Left forelimb (tissue), 1 donor: Measurements from ENCODE around the gene B3GNT9.
A peak's percentile ranks its signal among the peaks of the same experiment; 100 is the strongest.

Source experiments
- DNase-seq: peaks from one replicate; pipeline ENCODE4 v3.0.0-alpha.2; 2018; ENCODE audit warnings: low spot score

Gene B3GNT9, protein sequence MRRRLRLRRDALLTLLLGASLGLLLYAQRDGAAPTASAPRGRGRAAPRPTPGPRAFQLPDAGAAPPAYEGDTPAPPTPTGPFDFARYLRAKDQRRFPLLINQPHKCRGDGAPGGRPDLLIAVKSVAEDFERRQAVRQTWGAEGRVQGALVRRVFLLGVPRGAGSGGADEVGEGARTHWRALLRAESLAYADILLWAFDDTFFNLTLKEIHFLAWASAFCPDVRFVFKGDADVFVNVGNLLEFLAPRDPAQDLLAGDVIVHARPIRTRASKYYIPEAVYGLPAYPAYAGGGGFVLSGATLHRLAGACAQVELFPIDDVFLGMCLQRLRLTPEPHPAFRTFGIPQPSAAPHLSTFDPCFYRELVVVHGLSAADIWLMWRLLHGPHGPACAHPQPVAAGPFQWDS

GRCh38 chr16:67150833-67151396 is at the start of gene B3GNT9:
TSS of gene B3GNT9 (minus strand) at chr16:67150998. CDS start at chr16:67150485, 513 bp downstream.
- peak; percentile 91 for DNase-seq

DNA sequence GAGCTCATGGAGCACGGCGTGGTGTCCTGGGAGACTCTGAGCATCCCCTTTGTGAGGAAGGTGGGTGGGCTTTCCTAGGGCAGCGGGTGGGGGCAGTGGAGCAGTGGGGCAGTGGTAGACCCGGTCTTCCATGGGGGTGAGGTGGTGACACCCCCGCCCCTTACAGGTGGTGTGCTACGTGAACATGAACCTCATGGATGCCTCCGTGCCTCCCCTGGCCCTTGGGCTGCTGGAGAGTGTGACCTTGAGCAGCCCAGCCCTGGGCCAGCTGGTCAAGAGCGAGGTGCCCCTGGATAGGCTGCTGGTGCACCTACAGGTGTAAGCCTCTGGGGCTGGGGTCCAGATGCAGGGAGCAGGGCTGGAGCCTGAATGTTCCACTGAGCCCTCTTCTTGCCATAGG is 49.7 kb upstream of the B3GNT9 start:
- DNase-seq: no peak

GRCh38 chr16:67199808-67200198 is 49.0 kb upstream of the B3GNT9 start:
- no peak for DNase-seq

DNA sequence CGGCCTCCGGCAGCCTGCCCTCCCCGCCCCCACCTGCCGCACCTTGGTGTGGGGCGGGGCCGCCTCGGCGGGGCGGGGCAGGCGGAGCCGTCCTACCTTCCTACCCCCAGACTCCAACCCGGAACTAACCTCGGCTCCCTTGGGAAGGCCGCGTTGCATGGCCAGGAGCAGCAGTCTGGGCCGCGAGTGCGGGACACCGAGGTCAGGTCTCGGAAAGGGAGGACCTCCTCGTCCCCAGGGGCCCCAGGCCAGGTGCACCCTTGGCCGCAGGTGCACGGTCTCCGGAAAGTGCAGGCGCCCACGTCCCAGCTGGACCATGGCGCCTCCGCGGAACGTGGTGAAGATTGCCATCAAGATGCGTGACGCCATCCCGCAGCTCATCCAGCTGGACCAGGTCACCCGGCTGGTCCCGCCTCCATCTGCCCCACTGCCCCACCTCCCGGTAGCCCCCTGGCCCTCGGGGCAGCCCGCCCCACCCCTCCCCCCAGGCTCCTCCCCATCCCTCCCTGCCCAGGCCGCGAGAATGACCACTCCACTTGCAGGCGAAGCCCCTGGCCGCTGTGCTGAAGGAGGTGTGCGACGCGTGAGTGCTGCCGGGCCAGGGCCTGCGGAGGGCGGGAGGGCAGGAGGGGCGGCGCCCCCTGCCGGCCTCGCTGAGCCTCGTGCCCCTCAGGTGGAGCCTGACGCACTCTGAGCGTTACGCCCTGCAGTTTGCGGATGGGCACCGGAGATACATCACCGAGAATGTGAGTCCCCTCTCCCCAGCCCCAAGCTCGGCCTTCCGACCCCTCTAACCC is 48.4 kb upstream of the B3GNT9 start, which contains the start of gene ELMO3:
Gene ELMO3, plus strand, starts transcription at position 121 of the 797 bp plus-strand sequence. Its CDS starts 196 bp downstream, at position 317.
- DNase-seq: no peak

GRCh38 chr16:67198238-67198734 is 47.5 kb upstream of the B3GNT9 start:
- DNase-seq: no peak

DNA sequence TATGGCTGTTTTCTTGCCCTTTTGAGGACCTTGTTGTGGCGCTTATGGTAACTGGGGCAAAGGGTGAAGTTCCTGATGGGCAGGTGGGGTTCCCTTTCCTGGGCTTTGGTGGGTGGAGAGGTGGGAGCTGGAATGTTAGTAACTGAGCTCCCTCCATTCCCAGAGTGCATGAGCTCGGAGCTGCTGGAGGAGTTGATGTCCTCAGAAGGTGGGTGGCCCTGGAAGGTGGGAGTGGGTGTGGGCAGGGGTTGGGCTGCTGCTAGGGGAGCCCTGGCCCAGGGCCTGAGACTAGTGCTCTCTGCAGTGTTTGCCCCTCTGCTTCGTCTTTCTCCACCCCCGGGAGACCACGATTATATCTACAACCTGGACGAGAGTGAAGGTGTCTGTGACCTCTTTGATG is 46.9 kb upstream of the B3GNT9 start:
- no peak for DNase-seq

- no peak for DNase-seq
Observed at GRCh38 chr16:67196881-67197280, 46.1 kb upstream of the B3GNT9 start.

DNA sequence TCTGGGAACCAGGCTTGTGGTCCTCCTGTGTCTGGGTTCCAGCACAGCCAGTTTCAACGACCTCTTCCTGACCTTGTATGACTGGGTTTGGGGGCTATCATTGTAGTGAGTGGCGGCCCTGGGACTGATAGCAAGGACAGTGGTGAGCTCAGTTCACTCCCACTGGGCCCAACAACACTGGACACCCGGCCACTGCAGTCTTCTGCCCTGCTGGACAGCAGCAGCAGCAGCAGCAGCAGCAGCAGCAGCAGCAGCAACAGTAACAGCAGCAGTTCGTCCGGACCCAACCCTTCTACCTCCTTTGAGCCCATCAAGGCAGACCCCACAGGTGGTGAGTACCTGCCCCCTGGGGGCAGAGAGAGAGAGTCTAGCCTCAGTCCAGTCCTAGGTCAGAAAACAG is 44.9 kb upstream of the B3GNT9 start:
- DNase-seq: no peak

DNA sequence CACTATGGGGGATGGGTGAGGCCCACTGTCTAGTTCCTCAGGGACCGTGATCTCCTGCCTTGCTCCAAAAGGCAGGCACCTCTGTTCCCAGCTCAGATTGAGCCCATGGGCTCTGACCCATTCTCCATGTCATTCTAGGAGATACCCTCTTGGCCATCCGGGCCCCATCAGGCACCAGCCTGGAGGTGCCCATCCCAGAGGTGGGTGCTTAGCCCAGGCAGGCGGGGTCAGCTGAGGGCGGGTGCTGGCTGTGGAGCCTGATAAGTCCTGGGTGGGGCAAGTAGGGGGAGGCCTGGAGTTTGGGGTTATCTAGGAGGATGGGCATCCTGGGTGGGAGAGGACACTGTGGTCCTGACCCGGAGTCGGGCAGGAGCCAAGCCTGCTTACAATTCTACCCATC is 43.5 kb upstream of the B3GNT9 start:
- no peak for DNase-seq

- DNase-seq: no peak
Observed at GRCh38 chr16:67193536-67193935, 42.7 kb upstream of the B3GNT9 start.

GRCh38 chr16:67192781-67193361 is 42.1 kb upstream of the B3GNT9 start:
- DNase-seq: no peak

- peak; percentile 93 for DNase-seq
Observed at GRCh38 chr16:67191995-67192681, 41.3 kb upstream of the B3GNT9 start, which contains the start of gene E2F4. TSS of gene E2F4 (plus strand) at chr16:67192155. CDS start at chr16:67192228, 73 bp downstream.

DNA sequence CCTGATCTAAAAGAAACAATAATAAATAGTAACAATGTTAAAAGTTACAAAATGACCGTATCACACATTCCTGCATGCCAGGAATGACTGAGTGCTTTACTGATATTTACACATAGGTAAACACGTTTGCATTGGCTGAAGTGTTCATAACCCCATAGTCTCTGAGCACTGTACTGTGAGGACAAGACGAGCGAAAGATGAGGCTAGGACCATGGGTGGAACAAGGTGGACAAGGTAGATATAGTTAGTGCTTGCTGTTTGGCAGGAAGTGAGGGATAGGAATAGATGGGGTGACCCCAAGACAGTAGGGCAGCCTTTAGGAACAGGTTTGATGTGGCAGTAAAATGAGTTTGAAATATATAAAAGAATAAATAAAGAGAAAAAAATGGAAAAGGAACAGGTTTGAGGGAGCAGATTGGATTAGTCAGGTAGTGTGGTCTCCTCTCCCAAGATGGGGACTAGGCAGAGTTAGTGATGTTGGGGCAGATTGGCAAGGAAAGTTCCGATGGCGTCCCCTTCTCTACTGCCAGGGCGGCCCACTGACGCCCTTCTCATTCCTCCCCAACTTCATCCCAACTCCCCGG is 40.7 kb upstream of the B3GNT9 start:
- DNase-seq: no peak

GRCh38 chr16:67190448-67191399 is 39.9 kb upstream of the B3GNT9 start:
- DNase-seq: no peak

DNA sequence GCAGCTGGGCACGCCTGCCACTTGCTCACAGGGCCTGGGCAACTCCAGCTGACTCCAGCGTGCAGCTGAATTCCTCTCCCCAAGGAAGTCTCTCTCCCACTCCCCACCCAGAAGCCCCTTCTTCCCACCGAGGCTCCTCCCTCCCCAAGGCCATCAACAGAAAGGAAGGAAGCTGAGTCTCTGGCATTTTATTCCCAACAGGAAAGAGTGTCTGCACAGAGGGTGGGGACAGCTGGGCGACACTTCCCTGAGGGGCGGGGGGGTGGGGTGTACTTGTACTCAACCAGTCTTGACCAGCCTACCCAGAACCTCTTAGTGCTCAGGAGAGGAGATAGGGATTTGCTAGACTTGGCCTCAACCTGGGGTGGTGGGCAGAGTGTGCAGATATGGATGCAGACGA is 39.2 kb upstream of the B3GNT9 start, which contains the start of gene EXOC3L1:
Gene EXOC3L1, minus strand, starts transcription at position 96 of the 400 bp plus-strand sequence. CDS start 460 bp downstream, outside the sequence.
- DNase-seq: no peak

- no peak for DNase-seq
Observed at GRCh38 chr16:67188798-67189197, 38.0 kb upstream of the B3GNT9 start.

GRCh38 chr16:67188323-67188722 is 37.5 kb upstream of the B3GNT9 start:
- no peak for DNase-seq

GRCh38 chr16:67187175-67187890 is 36.5 kb upstream of the B3GNT9 start:
- no peak for DNase-seq

DNA sequence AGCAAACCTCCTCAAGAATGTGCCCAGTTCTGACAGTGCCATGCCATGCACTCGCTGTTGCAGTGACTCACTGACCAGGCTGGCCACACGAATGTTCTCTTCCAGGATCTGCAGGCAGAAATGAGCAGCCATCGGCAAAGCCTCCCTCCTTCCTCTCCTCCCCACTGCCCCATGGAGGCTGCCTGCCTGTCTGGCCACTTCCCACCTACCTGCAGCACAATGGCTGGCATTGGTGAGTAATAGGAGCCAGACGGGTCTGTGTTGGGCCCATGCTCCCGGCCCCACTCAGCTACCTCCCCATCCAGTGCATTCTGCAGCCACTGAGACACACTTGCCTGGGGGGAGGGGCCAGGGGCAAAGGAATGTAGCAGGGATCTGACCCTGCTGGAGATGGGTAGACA is 35.8 kb upstream of the B3GNT9 start:
- DNase-seq: no peak
